Raji (cell line): Measurements from ENCODE around the gene SECISBP2L.

Experiments
- POLR2A ChIP-seq: IDR thresholded peaks from 2 replicates; pipeline ENCODE4 v1.6.1; 2011; ENCODE audit warnings: low read depth, low read length, control low read depth; ENCODE audit not compliant: insufficient read depth

Gene SECISBP2L, protein sequence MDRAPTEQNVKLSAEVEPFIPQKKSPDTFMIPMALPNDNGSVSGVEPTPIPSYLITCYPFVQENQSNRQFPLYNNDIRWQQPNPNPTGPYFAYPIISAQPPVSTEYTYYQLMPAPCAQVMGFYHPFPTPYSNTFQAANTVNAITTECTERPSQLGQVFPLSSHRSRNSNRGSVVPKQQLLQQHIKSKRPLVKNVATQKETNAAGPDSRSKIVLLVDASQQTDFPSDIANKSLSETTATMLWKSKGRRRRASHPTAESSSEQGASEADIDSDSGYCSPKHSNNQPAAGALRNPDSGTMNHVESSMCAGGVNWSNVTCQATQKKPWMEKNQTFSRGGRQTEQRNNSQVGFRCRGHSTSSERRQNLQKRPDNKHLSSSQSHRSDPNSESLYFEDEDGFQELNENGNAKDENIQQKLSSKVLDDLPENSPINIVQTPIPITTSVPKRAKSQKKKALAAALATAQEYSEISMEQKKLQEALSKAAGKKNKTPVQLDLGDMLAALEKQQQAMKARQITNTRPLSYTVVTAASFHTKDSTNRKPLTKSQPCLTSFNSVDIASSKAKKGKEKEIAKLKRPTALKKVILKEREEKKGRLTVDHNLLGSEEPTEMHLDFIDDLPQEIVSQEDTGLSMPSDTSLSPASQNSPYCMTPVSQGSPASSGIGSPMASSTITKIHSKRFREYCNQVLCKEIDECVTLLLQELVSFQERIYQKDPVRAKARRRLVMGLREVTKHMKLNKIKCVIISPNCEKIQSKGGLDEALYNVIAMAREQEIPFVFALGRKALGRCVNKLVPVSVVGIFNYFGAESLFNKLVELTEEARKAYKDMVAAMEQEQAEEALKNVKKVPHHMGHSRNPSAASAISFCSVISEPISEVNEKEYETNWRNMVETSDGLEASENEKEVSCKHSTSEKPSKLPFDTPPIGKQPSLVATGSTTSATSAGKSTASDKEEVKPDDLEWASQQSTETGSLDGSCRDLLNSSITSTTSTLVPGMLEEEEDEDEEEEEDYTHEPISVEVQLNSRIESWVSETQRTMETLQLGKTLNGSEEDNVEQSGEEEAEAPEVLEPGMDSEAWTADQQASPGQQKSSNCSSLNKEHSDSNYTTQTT

DNA sequence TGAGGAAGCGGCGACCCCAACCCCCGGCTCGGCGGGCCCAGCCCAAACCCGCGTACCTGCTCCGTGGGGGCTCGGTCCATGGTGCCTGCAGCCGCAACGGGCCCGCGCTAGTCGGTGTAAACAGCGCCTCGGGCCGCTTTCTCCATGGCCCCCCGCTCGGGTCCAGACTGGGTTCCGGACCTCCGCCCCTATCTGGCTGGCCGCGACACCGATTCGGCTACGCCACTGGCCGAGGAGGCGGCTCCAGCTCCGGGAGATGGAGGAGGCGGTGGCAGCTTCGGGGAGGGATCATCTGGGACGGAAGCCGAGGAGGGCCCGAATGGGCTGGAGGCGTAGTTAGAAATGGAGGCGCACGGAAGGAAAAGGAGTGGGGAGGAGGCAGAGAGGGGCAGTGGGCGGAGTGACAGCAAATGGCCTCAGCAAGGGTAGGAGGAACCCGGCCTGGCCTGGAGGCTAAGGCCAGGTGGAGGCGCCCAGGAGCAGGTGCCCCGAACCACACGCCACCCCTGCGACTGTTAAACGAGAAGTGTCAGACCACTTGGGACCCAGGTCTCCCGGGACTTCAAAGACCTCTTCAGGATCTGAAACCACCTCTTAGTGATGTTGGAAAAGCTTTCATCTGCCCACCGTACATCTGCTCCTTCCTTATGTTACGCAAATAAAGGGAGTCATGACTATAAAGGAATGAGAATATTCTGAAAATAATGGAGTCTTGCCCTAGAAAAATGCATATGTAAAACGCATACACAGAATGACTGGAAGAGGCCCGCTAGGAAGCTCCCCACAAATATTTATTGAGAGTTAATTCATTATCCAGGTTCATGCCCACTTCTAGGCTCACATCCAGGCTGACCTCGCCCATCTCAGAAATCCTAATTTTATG, at the start of gene SECISBP2L:
TSS of gene SECISBP2L (minus strand) at position 227 of the 883 bp plus-strand sequence. CDS start at position 80, 147 bp downstream.
- TF ChIP-seq POLR2A, result peak; percentile 54

DNA sequence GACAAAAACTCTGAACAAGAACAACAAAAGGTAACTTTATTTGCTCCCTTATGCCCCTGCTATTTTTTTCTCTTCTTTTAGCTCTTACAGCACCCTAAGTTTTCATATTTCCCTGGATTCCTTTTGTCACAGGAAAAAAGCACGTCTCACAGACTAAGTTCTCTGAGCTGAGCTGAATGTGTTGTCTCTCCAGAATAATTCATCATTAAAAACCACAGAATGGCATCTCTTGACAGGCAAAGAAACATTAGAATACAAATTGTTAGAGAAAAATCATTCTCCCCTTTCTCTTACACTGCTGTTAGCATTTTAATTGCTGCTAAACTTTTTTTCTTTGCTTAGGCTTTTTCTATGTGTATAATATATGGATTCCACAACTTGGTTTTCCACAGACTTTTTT, 48.7 kb upstream of the SECISBP2L start:
- TF ChIP-seq POLR2A, result no peak

DNA sequence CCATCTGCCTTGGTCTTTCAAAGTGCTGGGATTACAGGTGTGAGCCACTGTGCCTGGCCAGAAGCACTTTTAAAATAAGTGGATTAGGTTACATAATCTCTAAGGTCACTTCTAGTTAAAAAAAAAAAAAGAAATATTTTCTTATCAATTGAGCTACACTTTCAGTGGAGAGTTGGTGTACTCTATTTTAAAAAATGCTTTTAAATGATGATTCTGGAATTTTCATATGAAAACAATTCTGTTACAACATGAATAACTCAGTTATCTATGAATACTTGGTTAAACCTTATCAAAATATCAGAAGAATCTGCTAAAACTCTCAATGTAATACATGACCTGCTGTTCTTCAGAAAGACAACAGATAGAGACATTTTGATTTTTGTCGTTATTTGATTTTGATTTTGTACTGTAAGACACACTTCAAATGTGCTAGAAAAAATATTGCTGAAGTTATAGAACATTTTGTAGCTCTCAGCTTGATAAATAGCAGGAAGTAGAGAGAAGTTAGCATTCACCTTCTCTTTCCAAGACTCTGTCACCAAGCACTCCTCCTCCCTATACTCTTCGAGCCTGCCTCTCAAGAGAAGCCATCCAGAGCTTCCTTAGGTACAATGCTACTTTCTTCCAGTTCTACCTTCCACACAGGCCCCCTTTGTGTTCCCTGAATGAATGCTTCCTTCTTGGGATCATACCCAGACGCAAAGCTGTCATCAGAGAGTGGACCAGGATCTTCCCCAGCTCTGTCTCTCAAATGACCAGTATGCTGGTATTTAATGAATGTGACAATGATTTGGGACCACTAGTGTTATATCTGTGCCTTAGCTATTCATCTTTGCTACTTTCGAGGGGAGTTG, 47.2 kb upstream of the SECISBP2L start:
- TF ChIP-seq POLR2A, result no peak

DNA sequence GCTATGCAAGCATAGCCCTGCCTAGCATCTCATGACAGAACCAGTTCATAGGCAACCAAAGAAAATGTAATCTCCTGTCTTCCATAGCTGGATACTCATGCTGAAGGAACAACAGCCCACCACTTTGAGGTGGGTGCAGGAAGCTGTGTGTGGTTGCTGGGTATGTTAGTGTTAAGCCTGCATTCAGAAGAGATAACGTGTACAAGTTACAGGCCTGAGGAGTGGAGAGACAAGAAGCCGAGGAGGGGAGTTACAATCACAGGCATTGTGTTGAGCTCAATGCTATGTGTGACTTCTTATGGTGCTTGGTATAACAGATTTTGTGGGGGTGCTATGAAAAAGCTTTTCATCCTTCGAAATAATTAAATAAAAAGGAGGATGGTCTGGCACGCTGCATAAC, 42.8 kb upstream of the SECISBP2L start:
- TF ChIP-seq POLR2A, result no peak

DNA sequence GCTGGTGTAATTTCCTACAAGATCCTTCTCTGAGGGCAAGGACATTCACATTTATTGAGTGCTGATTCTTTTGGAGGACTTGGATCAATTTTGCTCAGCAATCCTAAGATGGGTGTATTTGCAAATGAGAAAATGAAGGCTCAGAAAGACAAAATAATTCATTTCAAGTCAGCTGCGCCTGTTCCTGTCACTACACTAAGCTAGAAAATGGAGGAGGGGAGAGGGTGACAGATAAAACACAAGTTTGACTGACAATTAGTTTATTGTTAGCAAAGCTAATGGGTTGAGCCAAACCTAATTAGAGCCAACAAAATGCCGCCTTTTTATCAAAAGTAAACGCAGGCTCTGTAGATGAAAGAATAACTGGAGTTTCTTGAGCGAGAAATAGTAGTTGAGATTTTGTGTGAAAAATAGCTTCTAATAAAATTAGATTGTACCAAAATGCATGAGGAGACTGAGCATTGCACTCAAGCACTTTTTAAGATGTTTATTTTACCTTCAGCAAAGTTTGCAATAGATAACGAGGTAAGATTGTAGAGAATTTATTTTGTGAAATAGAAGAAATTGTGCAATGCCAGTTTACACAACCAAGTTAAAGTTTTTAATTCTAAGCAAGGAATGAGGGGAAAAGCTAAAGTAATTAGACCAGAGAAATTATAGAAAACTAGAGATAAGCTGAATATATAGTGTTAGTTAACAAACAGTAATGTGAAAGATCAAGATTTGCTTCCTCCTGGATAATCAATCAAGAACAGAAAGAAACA, 39.6 kb upstream of the SECISBP2L start:
- TF ChIP-seq POLR2A, result no peak

DNA sequence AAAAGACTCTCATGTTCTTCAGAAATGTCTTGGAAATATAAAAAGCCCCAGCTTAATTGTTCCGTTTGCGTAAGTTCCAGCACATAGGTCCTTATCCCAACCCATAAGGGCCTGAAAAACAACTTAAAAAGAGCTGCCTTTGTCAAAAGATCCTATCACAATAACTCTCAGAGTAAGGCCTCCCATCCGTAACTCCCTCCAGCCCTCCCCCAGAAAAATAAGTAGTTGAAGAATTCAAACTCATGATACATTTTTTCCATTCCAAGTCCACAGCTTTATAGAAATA, 38.0 kb upstream of the SECISBP2L start:
- no peak for TF ChIP-seq POLR2A

DNA sequence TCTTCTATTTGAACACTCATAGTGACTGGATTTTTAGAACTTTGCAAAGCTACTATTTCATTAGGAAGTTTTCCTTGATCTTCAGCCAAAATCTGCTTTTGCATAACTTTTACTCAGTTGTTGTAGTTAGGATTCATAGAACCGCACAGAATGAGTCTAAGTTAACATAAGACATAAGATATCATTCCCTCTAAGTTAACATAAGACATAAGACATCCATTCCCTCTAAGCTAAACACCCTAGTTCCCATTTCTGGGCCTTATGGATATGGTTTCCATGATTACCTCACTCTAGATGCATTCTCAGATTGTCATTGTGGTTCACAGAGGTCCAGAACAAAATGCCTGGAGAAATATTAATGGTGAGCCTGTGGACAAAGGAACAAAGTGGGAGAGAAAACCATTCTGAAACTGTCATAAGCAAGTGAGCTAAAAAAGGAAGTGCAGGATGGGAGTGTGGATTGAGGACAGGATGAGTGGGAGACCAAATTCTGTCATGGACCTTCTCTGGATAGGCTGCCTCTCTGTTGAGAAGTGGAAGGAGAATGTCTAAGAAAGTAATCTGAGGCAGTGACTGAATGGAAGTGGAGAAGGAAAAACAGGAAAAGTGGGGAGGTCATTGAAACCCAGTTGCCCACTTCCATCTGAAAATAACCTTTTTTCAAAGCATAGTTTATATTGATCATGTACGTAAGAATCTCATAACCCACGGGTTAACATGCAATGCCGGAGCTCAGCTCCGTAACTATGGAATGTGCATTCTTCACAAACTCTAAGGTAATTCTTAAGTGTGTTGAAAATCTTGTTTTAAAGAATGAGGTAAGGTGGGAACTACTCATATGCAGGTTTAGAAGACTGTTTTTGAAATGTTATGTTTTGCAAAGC, 37.4 kb upstream of the SECISBP2L start:
- no peak for TF ChIP-seq POLR2A

DNA sequence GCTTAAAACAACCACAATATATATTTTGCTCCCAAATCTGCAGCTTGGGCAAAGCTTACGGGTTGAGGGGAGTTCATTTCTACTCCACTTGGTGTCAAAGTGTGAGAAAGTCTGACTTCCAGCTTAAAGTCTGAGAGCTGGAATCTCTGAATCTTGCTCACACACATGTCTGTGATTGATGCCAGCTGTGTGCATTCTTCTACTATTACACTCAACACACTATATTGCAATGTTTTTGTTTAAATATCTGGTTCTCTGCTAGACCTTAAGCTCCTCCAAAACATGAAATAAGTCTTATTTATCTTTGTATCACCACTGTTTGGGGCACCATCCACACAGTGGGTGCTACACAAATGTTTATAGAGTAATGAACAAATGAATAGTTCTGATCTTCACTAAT, 36.7 kb upstream of the SECISBP2L start:
- no peak for TF ChIP-seq POLR2A

DNA sequence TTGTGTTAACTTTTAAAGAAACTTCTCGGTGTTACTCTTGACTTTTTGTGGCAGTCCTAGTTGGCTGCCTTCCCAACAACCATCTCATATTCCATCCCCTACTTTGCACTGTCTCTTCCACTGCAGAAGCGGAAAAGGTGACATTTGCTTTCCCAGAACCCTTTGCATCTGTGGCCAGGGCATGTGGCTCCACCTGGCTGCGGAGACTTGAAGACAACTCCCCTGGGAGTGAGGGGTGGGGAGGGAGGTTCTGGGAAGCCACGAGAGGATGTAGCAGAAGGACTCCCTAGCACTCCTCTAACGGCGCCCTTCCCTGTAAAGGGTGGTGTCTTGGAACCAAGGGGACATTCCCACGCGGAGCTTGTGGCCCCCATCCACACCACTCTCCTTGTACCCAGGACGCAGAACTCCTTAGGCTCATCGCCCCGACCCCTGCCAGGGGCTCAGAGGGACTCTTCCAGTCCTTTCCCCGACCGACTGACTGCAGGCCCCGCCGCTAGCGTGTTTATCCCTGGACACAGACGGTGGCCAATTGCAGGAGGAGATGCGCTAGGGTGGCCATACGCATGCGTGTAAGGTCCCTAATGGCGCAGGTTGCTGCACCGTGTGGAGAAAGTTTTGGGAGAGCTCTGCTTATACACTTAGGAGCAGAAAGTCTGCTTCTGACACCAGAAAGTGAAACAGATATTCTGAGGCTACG, 33.2 kb upstream of the SECISBP2L start:
- no peak for TF ChIP-seq POLR2A

DNA sequence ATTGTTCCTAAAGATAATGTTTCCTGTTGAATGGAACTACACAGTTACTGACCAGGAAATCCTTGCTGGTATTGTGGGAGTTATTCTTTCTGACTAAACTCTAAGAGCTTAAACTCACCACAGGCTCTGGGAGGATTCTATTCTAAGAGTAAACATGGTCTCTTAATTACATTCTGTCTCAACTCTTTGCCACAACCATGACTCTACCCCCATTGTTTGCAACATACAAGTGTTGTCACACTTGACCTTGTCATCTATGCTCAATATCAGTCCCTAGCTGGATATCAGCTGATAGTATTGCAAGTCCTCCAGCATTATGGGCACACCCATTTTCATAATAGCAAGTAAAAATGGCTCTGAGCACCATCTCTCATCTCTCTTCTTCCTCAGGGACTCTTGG, 29.6 kb upstream of the SECISBP2L start:
- TF ChIP-seq POLR2A, result no peak

DNA sequence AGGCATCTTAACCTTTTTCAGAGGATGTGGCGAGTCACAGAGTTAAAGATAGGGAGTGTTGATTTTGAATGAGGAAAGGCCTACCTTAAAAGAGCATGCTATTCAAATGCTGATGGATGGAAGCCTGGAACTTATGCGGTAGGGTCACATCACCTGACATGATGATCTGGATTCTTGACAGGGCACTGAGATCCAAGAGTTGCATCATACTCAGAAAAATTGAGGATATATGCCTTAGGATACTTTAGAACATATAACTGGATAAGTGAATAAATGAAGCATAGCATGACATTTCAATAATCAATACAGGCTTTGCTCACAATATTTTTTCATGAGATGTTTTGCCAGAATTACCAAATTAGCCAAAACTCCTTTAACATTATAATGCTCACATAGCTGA, 20.1 kb upstream of the SECISBP2L start:
- no peak for TF ChIP-seq POLR2A

DNA sequence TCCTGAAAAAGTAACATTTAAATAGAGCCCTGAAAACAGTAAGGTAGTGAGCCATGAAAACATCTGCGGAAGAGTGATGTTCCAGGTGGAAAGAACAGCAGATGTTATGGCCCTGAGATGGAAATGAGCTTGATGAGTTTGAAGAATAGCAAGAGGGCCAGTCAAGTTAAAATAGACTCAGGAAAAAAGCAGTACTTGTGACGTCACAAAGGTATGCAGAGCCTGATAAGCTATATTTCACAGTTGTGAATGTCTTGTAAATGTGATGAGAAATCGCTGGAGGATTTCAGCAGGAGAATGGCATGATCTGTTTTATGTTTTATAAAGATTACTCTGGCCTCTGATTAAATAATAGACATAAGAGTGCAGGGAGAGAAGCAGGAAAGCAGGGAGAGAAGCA, 18.6 kb upstream of the SECISBP2L start:
- no peak for TF ChIP-seq POLR2A

DNA sequence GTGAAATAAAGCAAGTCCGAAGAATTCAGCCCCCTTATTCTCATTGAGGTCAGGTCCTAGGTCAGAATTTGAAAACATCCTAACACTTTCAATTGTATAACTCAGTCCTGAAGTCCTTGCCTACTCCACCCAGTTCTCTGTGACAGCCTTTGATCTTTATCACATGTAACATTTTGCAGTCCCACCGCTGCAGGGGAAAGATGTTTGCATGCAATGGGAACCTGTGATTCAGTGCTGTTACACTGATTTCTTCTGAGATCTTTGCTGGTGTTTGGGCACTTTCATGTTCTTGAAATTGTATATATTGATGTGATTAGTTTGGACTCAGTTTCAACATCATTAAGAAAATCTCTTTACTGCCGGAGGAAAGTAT, 18.0 kb upstream of the SECISBP2L start:
- TF ChIP-seq POLR2A, result no peak
